ENCODE data around the gene SIL1.
"Not testable (repeated sequence)": the region's sequence is repeated elsewhere in the genome, so short reads cannot be mapped to it uniquely, and the experiment has no call there.

Gene SIL1

GRCh38 chr5:139197710-139198669 is at the start of gene SIL1:
SIL1 (minus strand) TSS chr5:139198368; CDS start chr5:139127843, 70,525 bp downstream.
- DNase-seq, result peak; percentile 94

GRCh38 chr5:139246394-139246793 is 48.2 kb upstream of the SIL1 start:
- peak; percentile 77 for DNase-seq

- peak; percentile 38 for DNase-seq
Observed at GRCh38 chr5:139245637-139246339, 47.6 kb upstream of the SIL1 start.

- peak; percentile 41 for DNase-seq
Observed at GRCh38 chr5:139243425-139243970, 45.3 kb upstream of the SIL1 start.

GRCh38 chr5:139241139-139241538 is 43.0 kb upstream of the SIL1 start:
- no peak for DNase-seq

GRCh38 chr5:139236479-139236878 is 38.3 kb upstream of the SIL1 start:
- no peak for DNase-seq

GRCh38 chr5:139232147-139232724 is 34.1 kb upstream of the SIL1 start:
- DNase-seq, result no peak

GRCh38 chr5:139228201-139228803 is 30.1 kb upstream of the SIL1 start:
- no peak for DNase-seq

GRCh38 chr5:139226131-139226530 is 28.0 kb upstream of the SIL1 start:
- no peak for DNase-seq

- DNase-seq, result no peak
Observed at GRCh38 chr5:139223481-139223880, 25.3 kb upstream of the SIL1 start.

- DNase-seq, result no peak
Observed at GRCh38 chr5:139222346-139222745, 24.2 kb upstream of the SIL1 start.

GRCh38 chr5:139218038-139218437 is 19.9 kb upstream of the SIL1 start:
- not testable (repeated sequence) for DNase-seq

GRCh38 chr5:139215107-139215975 is 17.2 kb upstream of the SIL1 start:
- DNase-seq, result no peak

- DNase-seq, result no peak
Observed at GRCh38 chr5:139214646-139215045, 16.5 kb upstream of the SIL1 start.

- no peak for DNase-seq
Observed at GRCh38 chr5:139212906-139213305, 14.7 kb upstream of the SIL1 start.

GRCh38 chr5:139212486-139212885 is 14.3 kb upstream of the SIL1 start:
- DNase-seq, result no peak

- DNase-seq, result no peak
Observed at GRCh38 chr5:139210585-139210984, 12.4 kb upstream of the SIL1 start.

- no peak for DNase-seq
Observed at GRCh38 chr5:139207297-139208000, 9.3 kb upstream of the SIL1 start.

- DNase-seq, result no peak
Observed at GRCh38 chr5:139205586-139205985, 7.4 kb upstream of the SIL1 start.

GRCh38 chr5:139205124-139205523 is 7.0 kb upstream of the SIL1 start:
- no peak for DNase-seq

- no peak for DNase-seq
Observed at GRCh38 chr5:139204196-139204595, 6.0 kb upstream of the SIL1 start.
